Endometrial microvascular endothelial cells (primary cell): Measurements from ENCODE around the gene ITPK1. TPM values are rescaled to one million over a fixed set of nuclear protein-coding genes. Genes with fewer than 3 reads are reported as not detected.

Experiments used
- in situ Hi-C: cut with HindIII; loops from 2 replicates; pipeline ENCODE4 v1.10.0; 2017; ENCODE audit warnings: low sequenced_read_pairs, low pct_unique_long_range_greater_than_20kb; ENCODE audit errors: inconsistent ontology term
- total RNA-seq: library from RNA; depleted of rRNA; stranded (reverse); fragments of >200 nt; gene quantifications from one replicate; pipeline ENCODE4 v1.2.3, GENCODE V29; 2015; ENCODE audit errors: inconsistent ontology term

The ITPK1 gene
- total RNA-seq, 1 donor from 2014 or later, result 37.0 TPM

DNA sequence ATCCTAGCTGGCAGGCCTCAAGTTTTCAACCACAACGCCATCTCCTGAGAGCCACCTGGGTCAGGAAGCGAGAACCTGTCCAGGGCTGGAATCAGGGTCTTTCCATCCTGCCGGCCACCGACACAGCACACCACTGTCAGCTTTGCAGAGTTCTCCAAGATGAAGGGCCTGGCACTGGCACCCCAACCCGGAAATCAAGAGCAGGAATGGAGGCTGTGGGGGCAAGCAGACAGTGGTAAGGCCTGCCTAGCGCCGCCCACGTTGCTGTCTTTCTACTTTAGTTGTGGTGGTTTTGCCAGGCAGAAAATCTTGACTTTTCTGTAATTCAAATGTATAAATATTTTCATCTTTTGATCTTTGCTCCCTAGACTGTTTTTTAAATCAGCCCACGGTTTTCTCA is 90.7 kb downstream of the ITPK1 start:
- in situ Hi-C loops, result no loop called here

DNA sequence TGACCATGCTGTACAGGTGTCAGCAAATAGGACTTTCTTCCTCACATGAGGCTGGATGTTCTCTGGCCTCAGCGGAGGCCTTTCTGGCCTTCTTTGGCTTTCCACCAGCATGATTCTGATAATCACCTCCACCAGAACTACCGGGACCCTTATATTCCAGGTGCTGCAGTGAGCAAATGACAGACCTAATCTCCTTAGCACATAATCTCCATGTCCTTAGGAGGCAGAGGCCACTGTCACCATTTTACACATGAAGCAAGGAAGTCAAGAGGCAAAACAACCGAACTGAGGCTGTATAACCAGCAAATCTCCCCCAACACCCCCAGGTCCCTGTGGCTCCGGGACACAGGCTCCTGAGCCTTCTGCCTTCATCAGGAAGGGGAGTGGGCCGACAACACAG is 91.2 kb downstream of the ITPK1 start:
- in situ Hi-C loops, result no loop called here

DNA sequence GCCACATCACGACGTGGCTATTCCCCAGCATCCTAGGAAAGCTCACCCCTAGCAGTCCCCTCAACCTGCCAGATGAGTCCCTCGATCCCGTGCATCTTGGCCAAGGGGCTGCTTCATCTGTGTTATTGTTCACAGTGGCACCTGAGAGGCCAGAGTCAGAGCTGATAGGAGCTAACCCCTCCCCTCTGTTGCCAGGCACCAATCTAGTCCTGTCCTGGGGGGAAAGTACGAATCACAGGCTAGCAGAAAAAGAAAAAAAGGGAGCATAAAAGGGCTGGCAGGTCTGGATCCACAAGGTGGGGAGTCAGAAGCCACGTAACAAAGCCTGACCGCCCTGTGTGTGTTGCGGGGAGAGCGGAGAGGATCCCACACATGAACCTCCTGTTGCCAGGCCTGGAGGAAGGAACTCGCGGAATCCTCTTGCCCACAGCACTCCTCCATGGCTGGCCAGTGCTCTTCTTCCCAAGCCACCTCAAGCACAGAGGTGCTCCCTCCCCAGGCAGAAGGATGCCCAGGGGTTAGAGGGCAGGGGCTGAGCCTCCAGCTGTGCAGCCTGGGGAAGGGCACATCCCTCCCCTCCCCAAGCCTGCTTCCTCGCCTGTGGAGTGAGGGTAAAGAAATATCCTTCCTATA is 91.8 kb downstream of the ITPK1 start:
- in situ Hi-C loops, result no loop called here

GRCh38 chr14:93023039-93023438 is 92.7 kb downstream of the ITPK1 start:
- in situ Hi-C loops, result no loop called here

- in situ Hi-C loops, result no loop called here
Measured at GRCh38 chr14:93019970-93020369, 95.8 kb downstream of the ITPK1 start.

DNA sequence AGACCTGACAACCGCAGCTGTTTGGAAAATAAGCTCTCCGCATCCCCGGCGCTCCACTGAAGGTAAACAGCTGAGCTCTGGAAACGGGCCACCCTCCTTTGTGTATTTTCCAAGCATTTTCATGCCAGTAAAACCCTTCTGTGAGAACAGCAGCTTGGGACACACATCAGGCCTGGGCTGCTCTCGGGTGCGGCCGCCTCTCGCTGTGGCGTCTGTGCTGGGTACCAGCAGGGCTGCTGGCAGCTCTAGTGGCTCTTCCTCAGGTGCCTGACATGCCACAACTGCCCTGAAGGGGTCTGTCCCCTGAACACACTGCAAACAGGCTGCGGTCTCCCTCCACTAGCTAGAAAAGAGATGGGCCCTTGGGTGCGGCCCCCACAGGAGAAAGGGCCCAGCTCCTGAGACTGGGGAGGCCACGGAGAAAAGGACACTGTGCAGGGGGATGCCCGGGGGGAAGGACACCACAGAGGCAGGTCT is 96.3 kb downstream of the ITPK1 start:
- in situ Hi-C loops, result no loop called here

DNA sequence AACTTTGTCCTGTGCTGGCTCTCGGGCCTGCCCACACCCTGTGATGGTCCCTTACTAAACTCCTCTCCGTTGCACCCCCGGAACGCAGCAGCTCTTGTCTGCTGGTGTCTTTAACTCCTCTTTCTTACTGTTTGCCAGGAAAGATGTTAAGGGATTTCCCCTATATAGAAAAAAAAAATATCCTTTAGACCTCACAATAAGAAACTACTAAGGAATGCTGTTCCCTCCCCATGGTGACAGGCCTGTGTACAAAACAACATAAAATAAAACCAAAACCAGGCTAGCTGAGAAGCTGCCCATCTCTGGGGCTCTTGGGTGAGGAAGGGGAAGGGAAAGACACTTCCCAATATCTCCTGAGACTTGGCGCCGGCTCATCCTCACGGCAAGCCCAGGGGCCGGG is 97.4 kb downstream of the ITPK1 start:
- in situ Hi-C loops, result no loop called here

- in situ Hi-C loops, result no loop called here
Measured at GRCh38 chr14:93017898-93018297, 97.8 kb downstream of the ITPK1 start.

DNA sequence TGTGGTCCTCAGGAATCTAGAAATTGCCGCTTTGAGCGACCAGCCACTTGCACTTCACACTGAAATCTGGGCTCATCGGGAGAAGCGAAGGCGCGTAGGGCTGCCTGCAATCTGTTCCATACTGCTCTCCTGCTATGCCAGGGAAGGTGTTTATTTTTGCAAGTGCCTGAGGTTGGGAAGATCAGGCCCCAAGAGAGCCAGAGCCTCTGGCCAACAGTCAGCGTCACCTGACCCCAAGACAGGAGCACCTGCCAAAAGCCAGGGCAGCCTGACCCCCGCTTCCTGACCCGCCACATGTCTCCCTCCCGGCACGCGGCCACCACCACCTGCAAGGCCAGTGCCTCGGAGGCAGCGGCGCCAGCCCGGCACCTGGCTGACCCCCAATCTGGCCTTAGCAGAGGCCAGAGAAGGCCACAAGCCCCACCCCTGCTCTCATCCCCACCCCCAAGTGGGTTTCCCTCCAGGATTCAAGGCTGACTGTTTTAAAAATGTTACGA is 98.4 kb downstream of the ITPK1 start:
- in situ Hi-C loops, result no loop called here

DNA sequence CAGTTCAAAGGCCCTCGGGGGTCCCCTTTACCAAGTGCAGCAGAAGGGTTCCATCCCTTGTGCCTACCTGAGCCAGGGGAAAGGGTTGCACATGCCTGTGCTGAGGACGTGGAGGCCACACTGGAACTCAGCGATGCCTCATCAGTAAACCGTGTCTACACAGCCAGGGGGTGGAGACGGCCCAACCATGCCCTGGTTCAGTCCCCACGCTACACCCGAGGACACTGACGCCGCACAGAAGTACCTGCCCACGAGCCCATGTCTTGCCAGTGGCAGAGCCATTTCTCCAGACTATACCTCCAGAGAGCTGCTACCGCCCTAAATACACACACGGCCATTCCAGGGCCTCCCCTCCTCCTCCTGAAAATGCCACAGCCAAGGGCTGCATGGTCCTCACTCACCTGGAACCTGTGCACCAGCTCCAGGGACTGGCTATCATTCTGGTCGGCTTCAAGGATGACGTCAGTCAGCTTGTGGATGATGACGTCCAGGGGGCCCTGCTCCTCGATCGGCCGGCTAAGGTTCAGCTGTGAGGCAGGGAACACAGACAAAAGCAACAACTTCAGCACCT is 99.4 kb downstream of the ITPK1 start:
- in situ Hi-C loops, result no loop called here

DNA sequence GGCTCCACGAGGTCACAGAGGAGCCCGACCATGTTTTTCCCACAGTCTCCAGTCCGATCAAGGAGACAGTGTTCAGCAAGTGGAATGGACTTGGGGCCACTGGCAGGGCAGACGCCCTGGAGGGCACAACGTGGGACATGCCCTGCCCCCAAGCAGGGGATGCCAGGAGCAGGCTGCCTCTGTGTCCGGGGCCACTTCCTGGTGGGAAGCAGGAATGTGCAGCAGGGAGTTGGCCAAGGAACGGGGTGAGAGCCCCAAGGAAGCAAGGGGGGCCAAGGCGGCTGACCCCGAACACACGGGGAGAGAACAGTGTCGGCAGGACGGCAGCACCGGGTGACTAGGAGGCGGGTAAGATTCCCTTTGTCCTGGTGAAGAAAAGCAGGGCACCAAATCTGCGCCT is 100.2 kb downstream of the ITPK1 start:
- in situ Hi-C loops, result no loop called here

- in situ Hi-C loops, result no loop called here
Measured at GRCh38 chr14:93015064-93015463, 100.7 kb downstream of the ITPK1 start.

GRCh38 chr14:93014058-93015023 is 101.4 kb downstream of the ITPK1 start:
- in situ Hi-C loops, result no loop called here

DNA sequence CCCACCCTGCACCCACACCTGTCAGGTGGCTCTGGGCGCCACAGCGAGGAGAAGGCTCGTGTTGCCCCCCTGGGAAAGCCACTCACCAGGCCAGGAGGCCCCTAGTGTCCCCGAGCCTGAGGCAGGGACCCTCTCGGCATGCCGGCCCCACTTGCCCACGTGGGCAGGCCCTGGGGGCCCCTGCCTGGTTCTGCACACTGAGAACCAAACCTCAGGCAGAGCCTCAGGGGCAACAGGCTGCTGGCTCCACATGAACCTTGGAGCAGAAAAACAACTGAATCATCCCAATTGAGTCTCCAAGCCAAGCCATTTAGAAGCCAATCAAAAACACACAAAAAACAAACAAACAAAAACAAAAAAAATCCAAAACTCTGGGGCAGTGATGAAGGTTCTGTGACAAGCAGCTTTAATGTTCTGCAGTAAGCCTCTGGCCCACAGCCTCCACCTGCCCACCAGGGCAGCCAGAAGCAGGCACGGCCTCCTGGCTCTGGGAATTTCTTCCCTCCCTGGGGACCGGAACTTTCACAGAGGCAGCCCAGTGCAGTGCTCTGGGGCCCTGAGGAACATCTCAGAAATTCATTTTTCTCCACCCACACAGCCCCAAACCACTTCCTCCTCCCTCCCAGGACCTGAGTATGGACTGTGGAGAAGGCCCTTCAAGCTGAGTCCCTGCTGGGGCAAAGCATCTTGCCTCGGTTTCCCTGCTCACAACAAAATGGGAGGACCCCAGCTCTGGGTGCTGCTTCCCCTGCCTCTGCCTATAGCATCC is 102.6 kb downstream of the ITPK1 start:
- in situ Hi-C loops, result no loop called here

GRCh38 chr14:93012506-93012905 is 103.2 kb downstream of the ITPK1 start:
- in situ Hi-C loops, result no loop called here

DNA sequence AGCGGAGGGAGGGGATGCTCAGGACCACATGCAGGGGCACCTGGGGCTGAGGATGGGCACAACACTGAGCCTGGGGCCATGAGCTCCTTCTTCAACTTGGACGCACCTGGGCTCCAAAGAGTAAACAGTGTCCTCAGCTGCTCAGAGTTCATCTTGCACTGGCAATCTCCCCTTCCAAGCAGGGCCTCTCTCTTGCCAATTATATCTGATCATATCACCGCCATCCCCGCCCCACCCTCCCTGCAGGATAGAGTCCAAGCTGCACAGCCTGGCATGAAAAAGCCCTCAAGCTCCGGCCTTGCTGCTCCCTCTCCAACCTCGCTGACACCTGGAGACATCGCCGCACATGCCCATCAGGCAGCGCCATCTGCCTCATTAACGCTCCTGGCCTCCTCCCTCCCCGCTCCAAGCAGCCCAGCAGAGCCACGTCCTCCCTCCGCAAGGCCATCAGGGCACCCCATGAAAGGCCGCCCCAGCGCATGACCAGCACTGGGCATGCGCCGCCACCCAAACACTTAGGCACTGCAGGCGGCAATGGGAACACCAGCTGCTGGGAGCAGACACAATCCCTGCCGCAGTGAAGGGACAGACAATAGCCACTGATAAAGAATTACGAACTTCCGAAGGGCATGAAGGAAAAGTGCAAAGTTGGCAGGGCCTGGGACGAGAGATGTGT is 103.9 kb downstream of the ITPK1 start:
- in situ Hi-C loops, result no loop called here

GRCh38 chr14:93011141-93011529 is 104.6 kb downstream of the ITPK1 start:
- in situ Hi-C loops, result no loop called here

DNA sequence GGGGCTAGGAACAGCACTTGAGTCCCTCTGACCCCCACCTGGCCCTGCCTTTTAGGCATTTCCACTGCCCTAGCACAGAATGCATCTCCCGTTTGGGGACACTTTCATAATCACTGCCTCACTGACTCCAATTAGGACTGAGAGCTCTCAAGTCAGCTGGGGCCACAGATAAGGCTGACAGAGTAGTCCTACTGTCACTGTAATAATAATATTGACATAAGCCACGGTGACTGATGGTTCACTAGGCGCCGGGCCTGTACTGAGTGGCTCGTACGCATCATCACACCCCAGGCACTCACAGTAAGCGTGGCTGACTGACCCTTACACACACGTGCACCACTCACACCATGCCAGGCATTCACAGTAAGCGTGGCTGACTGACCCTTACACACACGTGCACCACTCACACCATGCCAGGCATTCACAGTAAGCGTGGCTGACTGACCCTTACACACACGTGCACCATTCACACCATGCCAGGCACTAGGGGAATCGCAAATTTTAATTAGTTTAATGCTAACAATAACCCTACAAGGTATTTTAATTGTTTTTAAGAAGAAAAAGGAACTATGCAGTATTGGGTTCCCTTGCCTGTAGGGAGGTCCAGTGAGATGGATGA is 105.1 kb downstream of the ITPK1 start:
- in situ Hi-C loops, result no loop called here
